NOMO-1 (cell line): ENCODE results near the gene SLC27A4.

Source experiments
- DNase-seq, 2 experiments: peaks; one replicate each; lab custom pipeline; 2025; ENCODE audit not compliant: unreplicated experiment in 2 of 2; lab: John Stamatoyannopoulos, UW

Gene SLC27A4

DNA sequence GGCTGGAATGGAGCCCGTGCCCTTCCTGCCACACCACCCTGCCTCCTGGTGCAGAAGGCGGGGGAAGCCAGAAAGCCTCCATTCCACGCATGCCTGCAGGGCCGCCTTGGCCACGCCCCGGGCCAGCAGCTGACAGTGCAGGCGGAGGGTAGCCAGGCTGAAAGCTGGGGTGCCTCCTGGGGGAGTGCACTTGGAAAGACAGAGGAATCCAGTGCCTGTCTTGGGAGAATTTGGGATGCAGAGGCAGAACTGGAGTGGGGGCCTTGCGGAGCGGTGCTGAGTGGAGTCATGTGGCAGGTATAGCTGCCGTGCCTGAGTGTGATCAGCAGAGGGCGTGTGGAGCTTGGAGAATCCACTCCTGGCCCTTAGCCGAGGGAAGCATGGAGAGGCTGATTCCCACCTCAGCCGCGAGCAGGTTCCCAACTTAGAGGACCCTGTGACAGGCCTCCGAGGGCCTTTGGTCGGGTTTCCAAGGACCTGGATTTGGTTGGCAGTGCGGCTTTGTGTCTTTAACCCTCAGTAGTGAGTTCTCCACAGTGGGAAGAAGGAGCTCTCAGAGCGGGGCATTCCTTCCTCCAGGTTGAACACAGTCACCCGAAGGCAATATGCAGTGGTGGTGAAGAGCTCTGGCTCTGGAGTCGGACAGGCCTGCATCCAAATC, 21.8 kb downstream of the SLC27A4 start:
- peak; percentile 32 to 38 for DNase-seq

- DNase-seq = no peak
These were observed 22.4 kb downstream of the SLC27A4 start for GRCh38 chr9:128362774-128363173.

DNA sequence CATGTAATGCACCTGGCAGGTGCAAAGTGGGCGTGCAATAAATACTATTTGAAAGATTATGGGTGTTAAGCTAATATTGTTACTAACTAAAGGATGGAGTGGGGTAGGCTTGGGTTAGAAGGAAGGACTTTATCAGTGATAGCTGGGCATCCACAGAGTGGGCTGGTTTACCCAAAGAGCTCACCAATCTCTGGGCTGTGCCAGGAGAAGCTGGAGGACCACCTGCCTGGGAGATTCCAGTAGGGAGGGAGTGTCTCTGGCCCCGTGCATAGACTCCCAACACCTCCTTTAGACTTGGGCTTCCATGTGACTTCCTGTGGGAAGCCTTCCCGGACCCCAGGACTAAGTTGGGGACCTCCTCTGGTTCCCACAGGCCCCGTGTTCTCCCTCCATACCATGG, 25.2 kb downstream of the SLC27A4 start:
- no peak for DNase-seq

- no peak for DNase-seq
These were observed 28.8 kb downstream of the SLC27A4 start for GRCh38 chr9:128369024-128369706.

DNA sequence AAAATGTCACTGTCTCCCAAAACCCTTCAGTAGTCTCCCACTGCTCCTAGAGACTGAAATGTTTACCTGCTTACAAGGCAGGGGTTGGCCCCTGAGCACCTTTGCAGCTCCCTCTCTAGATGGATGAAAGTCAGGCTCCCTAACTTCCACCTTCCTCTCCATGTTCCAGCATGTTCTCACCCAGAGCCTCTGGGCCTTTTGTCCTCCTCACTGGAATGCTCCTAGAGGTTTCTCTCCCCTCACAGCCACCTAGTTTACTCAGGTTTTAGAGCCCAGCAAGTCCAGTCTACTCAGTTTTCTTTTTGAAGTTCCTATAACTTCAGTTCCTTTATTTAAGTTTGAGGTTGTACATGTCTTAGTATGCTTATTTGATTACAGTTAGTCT, 30.0 kb downstream of the SLC27A4 start:
- peak in 1 of 2 experiments; percentile 56 for DNase-seq

- peak; percentile 96 to 98 for DNase-seq
These were observed 30.7 kb downstream of the SLC27A4 start, which contains the start of gene URM1 for GRCh38 chr9:128370752-128371629. Gene URM1 (plus strand): TSS chr9:128371374. CDS start chr9:128371381, 7 bp downstream.

DNA sequence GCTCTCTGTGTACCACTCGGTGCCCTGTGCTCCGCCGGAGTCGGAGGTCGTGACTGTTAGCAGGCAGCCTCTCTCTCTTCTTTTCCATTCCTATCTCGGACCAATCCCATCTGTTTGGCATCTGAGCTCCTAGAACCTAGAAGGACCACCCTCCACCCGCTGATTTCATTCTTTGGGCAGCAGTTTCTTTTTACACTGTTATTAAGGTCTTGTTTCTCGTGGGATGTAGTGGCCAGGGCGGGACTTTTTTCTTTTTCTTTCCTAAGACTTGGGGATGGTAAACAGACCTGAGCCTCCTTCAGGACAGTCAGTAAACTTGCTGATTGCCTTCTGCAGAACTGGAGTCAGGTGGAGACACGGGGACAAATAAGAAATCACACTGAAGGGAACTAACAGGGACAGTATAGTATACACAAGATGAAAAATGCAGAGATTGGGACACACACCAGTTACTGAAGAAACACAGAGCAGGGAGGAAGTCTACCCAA, 31.3 kb downstream of the SLC27A4 start:
- DNase-seq = no peak

GRCh38 chr9:128372188-128372641, 31.9 kb downstream of the SLC27A4 start:
- DNase-seq = peak in 1 of 2 experiments; percentile 3

DNA sequence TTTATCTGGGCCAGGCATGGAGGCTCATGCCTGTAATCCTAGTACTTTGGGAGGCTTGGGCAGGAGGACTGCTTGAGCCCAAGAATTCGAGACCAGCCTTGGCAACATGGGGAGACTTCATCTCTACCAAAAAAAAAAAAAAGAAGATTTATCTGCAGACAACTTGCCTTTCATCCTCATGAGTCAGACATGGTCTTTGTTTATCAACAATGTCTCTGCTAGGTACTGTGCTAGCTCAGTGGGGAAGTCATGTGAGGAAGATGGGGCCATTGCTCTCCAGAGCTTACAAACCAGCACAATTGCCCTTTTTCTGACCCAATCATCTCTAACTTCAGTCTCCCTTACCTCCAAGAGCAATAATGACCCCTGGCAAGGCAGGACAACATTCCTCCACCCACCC, 32.5 kb downstream of the SLC27A4 start:
- DNase-seq = no peak

DNA sequence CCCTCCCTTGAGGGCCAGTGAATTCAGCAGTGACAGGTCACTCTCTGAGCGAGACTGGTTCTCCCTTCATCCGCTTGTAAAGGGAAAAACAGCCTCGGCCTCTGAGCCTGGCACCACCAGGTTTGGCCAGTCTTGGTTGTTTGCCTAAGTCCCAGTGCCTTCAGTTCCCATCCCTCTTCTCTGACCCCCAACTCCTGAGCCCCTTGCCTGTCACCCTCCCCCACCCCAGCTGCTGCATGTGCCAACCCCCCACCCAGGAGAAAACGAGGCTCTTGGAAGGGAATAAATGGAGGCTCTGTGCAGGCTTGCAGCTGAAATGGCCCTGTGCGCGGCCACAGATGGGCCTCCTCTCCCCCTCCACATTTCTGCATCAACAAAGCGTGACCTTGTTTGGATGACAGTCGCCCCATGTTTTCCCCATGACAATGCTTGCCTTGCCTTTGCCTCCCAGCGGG, 33.9 kb downstream of the SLC27A4 start:
- no peak for DNase-seq

DNA sequence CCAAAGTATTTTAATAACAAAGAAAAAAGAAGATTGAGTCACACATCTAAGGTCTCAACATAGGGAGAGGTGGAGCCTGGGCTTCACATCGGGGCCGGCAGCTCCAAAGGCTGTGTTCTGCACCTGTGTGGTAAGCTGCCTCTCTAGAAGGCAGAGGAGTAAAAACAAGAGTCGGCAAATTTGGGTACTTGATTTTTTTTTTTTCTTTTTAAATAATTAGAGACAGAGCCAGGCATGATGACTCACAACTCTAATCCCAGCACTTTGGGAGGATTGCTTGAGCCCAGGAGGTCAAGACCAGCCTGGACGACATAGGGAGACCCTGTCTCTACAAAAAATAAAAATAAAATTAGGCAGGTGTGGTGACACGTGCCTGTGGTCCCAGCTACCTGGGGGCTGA, 35.5 kb downstream of the SLC27A4 start:
- DNase-seq = no peak

- no peak for DNase-seq
These were observed 41.9 kb downstream of the SLC27A4 start for GRCh38 chr9:128382261-128382660.

DNA sequence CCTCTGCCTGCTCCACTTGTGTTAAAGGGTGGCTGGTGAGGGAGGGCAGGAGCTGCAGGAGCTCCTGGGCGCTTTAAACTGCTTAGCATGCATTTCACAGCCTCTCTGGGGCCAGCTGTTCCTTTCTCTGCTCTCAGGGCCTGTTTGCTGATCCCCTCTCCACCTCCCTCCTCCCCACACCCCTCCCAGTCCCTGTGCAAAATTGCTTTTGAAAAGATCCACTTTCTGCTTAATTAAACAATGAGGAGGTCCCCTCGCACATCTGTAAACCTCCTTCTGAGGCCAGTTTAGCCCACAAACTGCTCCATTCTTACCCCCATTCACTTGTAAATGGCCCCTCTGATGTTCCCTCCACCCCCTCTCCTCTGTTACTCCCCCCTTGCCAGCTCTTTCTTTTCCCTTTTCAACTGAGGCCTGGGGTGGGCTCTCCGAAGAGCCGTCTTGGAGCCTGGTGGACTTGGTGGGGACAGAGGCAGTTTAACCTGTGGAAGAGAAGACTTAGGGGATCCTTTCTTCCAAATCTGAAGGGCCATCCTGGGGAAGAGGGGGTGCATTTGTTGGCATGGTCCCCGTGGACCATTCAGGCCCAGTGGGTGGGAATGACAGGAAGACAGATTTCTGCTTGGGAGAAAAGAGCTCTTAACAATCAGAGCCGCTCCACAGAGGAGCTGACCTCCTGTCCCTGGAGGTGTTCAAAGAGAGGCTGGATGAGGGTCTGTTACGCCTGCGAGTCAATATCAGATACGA, 42.9 kb downstream of the SLC27A4 start:
- no peak for DNase-seq

DNA sequence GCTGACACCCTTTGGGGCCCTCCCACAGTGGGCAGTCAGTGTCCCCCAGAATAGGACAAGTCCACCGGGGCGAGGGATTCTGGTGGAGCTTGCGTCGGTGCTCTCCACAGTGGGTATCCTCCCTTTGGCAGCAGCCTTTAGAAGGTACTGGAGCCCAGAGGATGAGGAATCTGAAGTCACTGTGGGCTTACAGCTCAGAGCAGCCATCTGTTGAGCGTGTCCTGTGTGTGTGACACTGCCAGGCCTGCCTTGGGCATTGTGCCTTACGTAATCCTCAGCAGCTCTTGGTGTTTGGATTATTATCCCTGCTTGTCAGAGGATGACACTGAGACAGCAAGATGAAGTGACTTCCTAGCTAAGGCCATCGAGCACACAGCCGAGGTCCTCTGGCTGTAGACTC, 43.5 kb downstream of the SLC27A4 start:
- no peak for DNase-seq

DNA sequence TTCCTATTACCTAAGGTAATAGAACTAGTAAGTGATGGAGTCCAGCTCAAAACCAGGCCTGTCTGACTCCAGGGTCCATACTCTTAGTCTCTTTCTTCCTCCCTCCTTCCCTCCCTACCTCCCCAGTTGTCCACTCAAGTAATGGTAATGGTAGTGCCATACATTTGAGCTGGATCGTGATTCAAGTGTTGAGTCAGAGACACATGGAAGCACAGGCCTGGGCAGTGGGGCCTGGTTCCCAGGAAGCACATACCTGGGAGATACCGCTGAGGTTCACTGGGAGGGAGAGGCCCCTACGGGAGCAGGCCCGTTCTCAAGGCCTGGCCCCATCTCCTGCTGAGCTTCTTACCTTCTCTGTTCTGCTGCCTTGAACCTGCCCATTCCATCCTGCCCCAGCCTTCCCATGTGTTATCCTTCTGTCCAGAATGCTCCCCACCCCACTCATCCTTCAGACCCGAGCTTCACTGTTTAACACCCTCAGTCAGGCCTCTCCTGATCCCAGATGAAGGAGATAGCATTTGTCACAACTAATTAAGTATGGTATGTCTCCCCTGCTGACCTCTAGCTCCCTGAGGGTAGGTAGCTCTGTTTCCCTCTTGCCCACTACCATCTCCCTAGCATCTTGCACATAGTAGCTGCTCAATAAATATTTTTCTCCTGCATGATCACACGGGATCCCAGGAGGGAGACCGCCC, 44.6 kb downstream of the SLC27A4 start:
- no peak for DNase-seq

DNA sequence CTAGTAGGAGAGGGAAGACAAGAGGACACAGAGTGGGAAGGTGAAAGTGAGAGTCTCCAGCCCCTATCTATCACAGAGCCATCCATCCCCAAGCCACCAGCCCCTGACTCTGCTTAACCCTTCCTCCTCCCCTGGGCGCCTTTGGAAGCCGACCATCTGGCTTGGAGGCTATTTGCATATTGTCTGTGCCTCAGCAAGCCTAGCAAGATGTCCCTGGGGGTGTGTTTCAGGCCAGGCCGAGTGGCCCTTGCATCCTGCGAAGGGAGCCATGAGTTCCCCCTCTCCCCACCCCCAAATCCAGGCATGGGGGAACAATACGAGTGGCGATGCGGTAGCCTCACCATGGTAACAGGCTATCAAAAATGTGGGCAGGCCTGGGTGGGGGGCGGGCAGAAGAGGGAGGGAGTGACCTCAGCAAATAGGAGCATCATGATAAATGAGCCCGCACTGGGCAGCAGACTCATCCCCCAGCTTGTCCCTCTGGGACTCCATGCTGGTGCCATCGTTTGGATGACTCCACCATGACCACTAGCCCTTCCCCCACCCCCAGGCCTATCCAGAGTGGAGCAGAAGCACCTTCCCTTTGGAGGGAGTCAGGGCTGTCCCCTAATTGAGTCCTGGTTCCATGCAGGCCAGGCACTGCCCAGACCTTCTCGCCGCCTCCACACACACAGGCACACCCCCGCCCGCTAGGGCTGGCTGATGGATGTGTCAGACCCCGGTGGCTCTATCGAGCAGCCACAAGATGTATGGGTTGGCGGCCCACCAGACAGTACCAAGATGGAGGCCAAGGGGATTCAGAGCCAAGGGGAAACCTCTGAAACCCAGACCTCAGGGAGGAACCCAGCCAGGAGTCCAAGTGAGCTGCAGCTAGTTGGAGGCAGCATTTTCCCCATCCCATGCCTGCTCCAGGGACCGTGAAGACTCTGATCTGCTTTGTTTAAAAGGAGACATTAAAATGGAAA, 45.5 kb downstream of the SLC27A4 start:
- no peak for DNase-seq

DNA sequence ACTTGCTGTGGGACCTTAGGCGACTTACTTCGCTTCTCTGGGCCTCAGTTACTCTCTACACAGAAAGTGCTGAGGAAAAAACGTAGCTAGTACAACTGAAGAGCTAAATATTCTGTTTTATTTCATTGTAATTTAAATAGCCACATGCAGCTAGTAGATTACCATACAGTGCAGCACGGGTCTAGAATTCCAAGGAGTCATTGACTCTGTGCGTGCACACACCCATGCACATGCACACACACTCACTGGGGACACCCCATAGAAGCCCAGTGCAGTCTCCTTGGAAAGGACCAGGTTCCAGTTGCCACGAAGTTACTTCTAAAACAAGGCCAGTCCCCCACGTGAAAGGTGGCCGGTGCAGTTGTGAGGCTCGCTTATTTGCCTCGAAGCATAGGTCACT, 47.8 kb downstream of the SLC27A4 start:
- no peak for DNase-seq

- no peak for DNase-seq
These were observed 49.2 kb downstream of the SLC27A4 start for GRCh38 chr9:128389395-128390149.
